GM04503 (cell line): Measurements from ENCODE around the gene ARHGAP4.

ENCODE experiments used
- DNase-seq: peaks from one replicate; pipeline ENCODE4 v3.0.0-alpha.2; 2012; ENCODE audit warnings: low read depth

The ARHGAP4 gene

DNA sequence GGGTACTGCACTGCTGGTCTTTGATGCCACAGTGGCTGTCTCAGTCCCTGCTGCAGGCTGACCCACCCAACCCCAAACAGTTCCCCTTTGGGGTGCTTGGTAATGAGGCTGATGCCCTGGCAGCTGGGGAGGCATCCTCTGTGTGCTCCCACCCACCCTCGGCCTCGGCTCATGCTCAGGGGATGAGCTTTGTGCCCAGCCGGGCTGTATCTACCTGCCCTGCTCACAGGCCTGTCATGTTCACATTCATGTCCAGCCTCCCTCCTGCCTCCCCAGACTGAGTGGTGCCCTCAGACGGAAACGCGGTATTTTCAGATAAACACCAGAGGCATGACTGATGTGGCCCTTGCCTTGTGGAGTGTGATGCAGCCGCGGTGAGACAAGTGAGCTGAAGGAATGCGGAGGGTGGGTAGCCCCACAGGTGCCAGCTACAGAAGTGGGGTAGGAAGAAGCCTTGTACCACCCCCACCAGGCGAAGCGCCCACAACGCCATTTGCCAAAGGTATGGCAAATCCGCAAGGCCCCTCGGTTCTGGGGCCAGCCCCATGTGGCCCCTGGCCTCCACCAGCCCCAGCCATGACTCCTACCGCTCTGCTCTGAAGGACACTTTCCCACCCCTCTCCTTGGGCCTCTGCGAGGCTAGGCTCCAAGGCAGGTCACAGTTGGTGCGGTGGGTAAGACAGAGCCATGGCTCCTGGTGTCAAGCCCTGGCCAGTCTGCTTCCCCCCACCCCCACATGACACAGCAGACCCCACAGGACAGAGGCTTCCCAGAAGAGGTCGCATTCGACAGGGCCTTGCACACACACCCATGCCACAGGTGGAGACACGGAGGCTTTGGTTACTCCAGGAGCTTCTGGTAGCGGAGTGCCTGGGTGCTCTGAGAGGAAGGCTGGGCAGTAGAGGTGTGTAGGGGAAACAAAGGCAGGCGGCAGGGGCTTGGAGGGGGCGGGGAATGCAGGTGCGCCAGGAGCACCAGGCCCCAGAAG is 20.2 kb upstream of the ARHGAP4 start:
- DNase-seq = no peak

DNA sequence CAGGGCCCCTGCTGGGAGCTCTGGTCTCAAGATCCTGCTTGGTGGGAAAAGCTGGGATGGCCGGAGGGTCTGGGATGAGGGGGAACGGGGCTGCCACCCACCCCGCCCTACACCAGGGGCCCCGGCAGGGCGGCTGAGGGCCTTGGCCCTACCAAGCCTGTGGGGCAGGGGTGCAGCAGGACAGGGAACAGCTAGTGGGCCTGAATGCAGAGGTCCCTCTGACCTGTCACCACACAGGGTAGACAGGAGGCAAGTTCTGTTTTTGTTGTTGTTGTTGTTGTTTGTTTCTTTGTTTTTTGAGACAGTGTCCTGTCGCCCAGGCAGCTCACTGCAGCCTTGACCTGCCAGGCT is 18.7 kb upstream of the ARHGAP4 start:
- DNase-seq = no peak

DNA sequence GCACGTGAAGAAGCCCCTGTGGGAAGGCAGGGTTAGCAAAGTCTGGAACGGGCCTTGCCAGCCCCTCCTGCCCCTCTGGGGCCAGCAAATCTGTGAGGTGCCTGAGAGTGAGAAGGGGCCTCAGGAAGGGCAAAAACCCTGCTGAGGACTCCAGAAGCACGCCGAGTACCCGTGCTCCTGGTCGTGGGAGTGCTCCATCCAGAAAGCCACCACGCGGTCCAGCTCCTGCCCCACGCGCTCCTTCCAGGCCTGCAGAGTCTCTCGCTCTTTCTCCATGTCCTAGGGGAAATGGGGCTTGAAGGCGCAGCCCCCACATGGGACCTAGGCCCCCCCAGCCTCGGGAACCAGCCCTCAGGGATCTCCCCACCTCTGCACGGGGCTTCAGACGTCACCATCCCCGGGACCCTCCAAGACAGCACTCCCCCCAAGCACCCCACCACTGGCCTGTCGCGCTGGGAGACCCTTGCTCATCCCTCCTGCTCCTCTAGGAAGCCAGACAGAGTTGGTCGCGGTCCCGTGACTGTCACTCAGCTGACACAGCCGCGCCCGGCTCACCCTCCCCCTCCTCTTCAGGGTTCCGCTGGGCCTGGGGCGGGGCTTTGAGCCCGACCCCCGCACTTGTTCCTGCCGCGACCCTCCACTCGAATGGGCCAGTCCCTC is 18.2 kb upstream of the ARHGAP4 start, which contains the start of gene RENBP:
RENBP (minus strand) TSS at position 504 of the 660 bp plus-strand sequence; CDS start at position 471, 33 bp downstream.
- no peak for DNase-seq

- no peak for DNase-seq
Observed at GRCh38 chrX:153941336-153942252, 15.5 kb upstream of the ARHGAP4 start.

- no peak for DNase-seq
Observed at GRCh38 chrX:153939573-153939972, 13.5 kb upstream of the ARHGAP4 start.

GRCh38 chrX:153938226-153938786 is 12.2 kb upstream of the ARHGAP4 start:
- DNase-seq = no peak

GRCh38 chrX:153937056-153937455 is 11.0 kb upstream of the ARHGAP4 start:
- DNase-seq = no peak

DNA sequence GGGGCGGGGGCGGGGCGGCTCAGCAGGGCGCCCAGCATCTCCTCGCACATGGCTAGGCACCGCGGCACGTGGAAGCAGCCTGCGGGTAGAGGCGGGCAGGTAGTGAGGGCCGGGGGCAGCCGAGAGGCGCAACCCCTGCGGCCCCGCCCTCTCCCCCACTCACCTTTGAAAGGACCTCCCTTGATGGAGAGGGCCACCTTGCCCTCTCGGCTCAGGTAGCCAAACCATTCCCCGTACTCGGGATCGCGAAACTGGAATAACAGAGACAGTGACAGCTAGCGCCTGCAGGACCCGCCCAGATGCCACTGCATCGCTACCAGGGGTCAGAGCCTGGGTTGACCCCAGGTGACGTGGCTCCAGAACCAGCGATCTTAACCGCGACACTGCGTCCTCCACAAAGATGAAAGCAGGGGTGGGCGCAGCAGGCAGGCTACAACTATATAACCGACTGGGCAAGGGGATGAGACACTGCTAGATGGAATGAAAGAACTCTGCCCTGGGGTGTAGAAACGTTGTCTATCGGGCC is 9.3 kb upstream of the ARHGAP4 start:
- no peak for DNase-seq

DNA sequence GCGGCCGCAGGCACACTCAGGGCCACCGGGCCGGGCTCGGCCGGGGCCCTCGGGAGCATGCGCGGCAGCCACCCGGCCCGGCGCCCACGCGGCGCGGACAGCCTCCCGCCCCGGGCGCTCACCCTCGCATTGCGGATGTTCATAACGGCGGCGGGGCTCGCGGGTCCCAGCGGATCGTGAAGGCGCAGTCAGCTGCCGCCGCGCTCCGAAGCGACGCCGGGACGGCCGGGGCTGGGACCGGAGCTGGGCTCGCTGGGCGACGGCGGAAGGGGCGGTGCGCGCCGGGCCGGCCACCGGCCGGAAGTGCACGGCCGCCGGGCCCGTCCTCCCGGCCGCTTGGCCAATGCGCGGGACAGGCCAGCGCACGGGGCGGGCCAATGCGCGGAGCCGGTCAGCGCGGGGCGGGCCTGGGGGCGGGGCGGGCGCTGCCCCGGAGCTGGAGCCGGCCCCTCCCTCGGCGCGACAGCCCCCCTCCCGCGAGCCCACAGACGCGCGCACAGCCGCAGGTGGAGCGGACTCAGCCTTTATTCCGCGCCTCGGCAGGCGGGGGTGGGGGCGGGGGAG is 8.8 kb upstream of the ARHGAP4 start, which contains the start of gene NAA10:
NAA10 (minus strand) TSS at position 276 of the 564 bp plus-strand sequence; CDS start at position 143, 133 bp downstream.
- no peak for DNase-seq

DNA sequence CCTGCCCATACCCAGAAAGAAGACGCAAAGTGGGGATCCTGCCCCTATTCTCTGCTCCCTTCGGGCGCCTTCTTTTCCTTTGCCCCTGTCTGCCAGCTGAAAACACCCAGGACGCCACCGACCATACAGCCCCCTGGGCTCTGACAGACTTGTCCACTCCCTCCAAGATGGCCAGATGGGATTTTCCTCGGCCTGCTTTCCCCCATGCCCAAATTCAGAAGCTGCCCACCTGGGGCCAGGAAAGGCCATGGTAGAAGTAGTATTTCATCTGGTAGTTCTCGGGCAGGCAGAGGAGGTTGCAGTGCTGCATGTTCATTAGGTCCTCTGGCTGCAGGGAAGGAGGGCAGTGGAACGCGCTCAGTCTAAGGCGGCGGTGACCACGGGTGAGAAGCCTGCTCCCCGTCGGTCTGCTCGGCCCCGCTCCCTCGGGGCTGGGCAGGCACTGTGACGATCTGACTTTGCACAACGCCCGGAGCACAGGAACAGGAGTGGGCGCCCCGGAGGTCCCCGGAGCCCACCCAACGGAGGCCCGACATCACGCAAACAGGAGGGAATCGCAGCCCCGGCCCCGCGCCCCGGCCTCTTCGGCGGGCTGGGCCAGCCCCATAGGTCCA is 8.2 kb upstream of the ARHGAP4 start:
- no peak for DNase-seq

DNA sequence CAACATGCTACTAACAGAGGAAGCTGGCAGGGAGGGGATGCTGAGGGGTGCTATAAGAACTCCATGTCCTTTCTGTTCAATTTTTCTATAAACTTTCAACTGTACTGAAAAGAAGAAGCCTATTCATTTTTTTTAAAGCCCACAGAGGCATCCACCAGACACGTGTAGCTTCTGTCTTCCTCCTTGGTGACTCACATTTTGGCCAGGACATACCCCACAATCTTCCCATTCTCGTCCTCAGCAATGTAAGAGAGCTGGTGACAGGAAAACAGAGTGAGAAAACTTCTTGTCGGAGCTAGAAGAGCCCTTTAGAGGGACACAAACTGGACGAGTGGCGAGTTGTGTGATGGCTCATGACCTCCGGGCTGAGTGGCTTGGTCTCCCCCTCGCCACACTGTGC is 7.7 kb upstream of the ARHGAP4 start:
- peak; percentile 35 for DNase-seq

DNA sequence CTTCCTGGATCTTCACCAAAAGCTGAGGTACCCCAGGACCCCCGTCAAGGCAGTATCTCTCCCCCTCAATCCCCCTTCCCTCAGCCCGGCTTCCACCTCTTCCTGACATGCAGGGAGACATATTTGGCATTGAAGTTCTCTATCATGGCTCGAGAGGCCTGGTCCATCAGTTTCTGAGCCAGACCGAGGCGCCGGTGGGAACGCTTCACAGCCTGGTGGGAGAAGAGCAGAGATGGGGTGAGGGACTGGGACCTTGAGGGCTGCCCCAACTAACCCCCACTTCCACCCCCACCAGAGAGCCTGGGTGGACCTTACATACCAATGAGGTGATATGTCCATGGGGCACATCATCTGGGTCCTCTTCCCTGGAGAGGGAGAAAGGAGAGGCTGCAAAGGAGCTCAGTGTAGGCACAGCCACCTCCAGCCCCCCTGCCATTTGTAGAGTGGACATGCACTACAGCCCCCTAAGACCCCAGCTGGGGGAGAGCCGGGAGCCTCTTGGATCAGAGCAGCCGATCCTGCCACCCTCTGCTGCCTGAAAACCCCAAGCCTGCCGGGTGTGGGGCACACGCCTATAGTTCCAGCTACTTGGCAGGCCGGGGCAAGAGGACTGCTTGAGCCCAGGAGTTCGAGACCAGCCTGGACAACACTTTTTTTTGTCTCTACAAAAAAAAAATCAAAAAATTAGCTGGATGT is 6.3 kb upstream of the ARHGAP4 start:
- no peak for DNase-seq

GRCh38 chrX:153931748-153932147 is 5.7 kb upstream of the ARHGAP4 start:
- DNase-seq = no peak

DNA sequence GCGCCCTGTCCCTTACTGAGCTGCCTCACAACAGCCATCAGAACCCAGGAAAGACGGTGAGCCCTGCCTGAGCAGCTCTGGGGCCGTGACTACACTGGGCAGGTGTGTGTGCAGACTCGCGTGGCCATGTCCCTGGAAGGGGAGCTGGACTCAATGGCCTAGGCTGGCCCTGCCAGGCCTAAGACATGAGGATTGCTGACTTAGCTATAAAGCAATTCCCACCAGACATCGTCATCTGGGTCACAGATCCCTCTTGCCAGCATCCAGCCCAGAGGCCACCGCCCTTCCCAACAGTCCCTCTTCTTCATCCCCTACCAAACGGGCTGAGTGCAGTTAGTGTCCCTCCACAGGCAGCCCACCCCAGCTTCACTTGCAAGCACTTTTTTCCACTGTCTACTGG is 5.1 kb upstream of the ARHGAP4 start:
- DNase-seq = no peak

- DNase-seq = no peak
Observed at GRCh38 chrX:153930011-153930910, 4.2 kb upstream of the ARHGAP4 start.

DNA sequence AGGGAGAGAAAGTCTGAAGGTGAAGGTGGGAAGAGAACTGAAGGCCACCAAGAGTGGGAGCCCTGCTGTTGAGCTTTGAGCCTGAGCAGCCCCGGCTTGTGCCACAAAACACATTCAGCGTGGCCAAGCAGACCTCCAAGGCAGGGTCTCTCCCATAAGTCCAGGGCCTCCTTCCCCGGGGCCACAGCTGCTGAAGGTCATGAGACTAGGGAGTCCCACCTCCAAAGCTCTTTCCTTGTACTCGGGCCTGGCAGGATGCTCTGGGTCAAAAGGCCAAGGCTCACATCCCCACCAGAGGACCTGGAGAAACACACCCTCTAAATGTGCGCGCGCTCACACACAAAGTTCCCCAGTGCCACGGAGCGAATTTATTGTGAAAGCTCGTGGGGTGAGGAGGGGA is 3.5 kb upstream of the ARHGAP4 start:
- DNase-seq = no peak

GRCh38 chrX:153928846-153929245 is 2.8 kb upstream of the ARHGAP4 start:
- DNase-seq = no peak

- peak; percentile 87 for DNase-seq
Observed at GRCh38 chrX:153927922-153928760, 2.1 kb upstream of the ARHGAP4 start.
